H9 (cell line): ENCODE data around the gene S1PR2. TPM values are rescaled to one million over a fixed set of nuclear protein-coding genes. Genes with fewer than 3 reads are reported as not detected.
A peak's percentile ranks its signal among the peaks of the same experiment; 100 is the strongest.
"Not testable (repeated sequence)": the region's sequence is repeated elsewhere in the genome, so short reads cannot be mapped to it uniquely, and the experiment has no call there.

Experiments
- DNase-seq: peaks from one replicate; pipeline ENCODE4 v3.0.0-alpha.2; 2017
- H2AFZ ChIP-seq: one replicate; pipeline ENCODE4 v1.6.1; 2013; ENCODE audit warnings: mild to moderate bottlenecking, low read length, control low read depth, moderate library complexity
- H2AK5ac ChIP-seq: 2 replicates; pipeline ENCODE4 v1.6.1; 2013; ENCODE audit warnings: low read length, control low read depth, mixed read lengths; ENCODE audit not compliant: insufficient read length
- H2BK120ac ChIP-seq: one replicate; pipeline ENCODE4 v1.6.1; 2013; ENCODE audit warnings: low read depth, mild to moderate bottlenecking, low read length, control low read depth, inconsistent platforms; ENCODE audit not compliant: poor library complexity, severe bottlenecking
- H2BK12ac ChIP-seq: 2 replicates; pipeline ENCODE4 v1.6.1; 2013; ENCODE audit warnings: low read length, control low read depth, mixed read lengths, low read depth; ENCODE audit not compliant: insufficient read length
- H2BK15ac ChIP-seq: 2 replicates; pipeline ENCODE4 v1.6.1; 2013; ENCODE audit warnings: low read depth, low read length, control low read depth
- H2BK20ac ChIP-seq: one replicate; pipeline ENCODE4 v1.6.1; 2013; ENCODE audit warnings: low read depth, mild to moderate bottlenecking, low read length, control low read depth, inconsistent platforms; ENCODE audit not compliant: poor library complexity, severe bottlenecking
- H2BK5ac ChIP-seq: 2 replicates; pipeline ENCODE4 v1.6.1; 2013; ENCODE audit warnings: low read length, control low read depth, mixed read lengths; ENCODE audit not compliant: insufficient read length
- H3K14ac ChIP-seq: 2 replicates; pipeline ENCODE4 v1.6.1; 2013; ENCODE audit warnings: low read length, control low read depth; ENCODE audit not compliant: insufficient read depth
- H3K18ac ChIP-seq: 2 replicates; pipeline ENCODE4 v1.6.1; 2013; ENCODE audit warnings: low read depth, mild to moderate bottlenecking, mixed read lengths, low read length, control low read depth; ENCODE audit not compliant: insufficient read length
- H3K23ac ChIP-seq: 2 replicates; pipeline ENCODE4 v1.6.1; 2013; ENCODE audit warnings: low read length, control low read depth, mixed read lengths, low read depth; ENCODE audit not compliant: insufficient read length
- H3K23me2 ChIP-seq: 2 replicates; pipeline ENCODE4 v1.6.1; 2013; ENCODE audit warnings: low read depth, mild to moderate bottlenecking, mixed read lengths, low read length, control low read depth; ENCODE audit not compliant: insufficient read length, poor library complexity, severe bottlenecking
- H3K27ac ChIP-seq: 2 replicates; pipeline ENCODE4 v1.5.1; 2013; ENCODE audit warnings: low read length, control low read depth, mixed read lengths, low read depth; ENCODE audit not compliant: insufficient read length
- H3K27me3 ChIP-seq: 2 replicates; pipeline ENCODE4 v1.6.1; 2013; ENCODE audit warnings: low read length, control low read depth, inconsistent platforms; ENCODE audit not compliant: insufficient read depth
- H3K4ac ChIP-seq: 2 replicates; pipeline ENCODE4 v1.6.1; 2013; ENCODE audit warnings: low read depth, mild to moderate bottlenecking, control low read depth, inconsistent platforms, low read length, moderate library complexity
- H3K4me1 ChIP-seq: 2 replicates; pipeline ENCODE4 v1.6.1; 2013; ENCODE audit warnings: low read length, control low read depth, inconsistent platforms; ENCODE audit not compliant: insufficient read depth
- H3K4me2 ChIP-seq: 2 replicates; pipeline ENCODE4 v1.6.1; 2013; ENCODE audit warnings: low read length, control low read depth, mixed read lengths; ENCODE audit not compliant: insufficient read length, insufficient read depth
- H3K56ac ChIP-seq: 2 replicates; pipeline ENCODE4 v1.6.1; 2013; ENCODE audit warnings: low read depth, mild to moderate bottlenecking, mixed read lengths, low read length, control low read depth; ENCODE audit not compliant: insufficient read length
- H3K79me1 ChIP-seq: 2 replicates; pipeline ENCODE4 v1.6.1; 2013; ENCODE audit warnings: low read depth, mild to moderate bottlenecking, moderate library complexity, low read length, control low read depth, inconsistent platforms; ENCODE audit not compliant: insufficient read depth, poor library complexity, severe bottlenecking
- H3K79me2 ChIP-seq: 2 replicates; pipeline ENCODE4 v1.6.1; 2013; ENCODE audit warnings: low read length, control low read depth, inconsistent platforms; ENCODE audit not compliant: insufficient read depth
- H3K9ac ChIP-seq: 2 replicates; pipeline ENCODE4 v1.6.1; 2013; ENCODE audit warnings: low read length, control low read depth, mixed read lengths; ENCODE audit not compliant: insufficient read length; ENCODE audit errors: extremely low read depth
- H3K9me3 ChIP-seq: one replicate; pipeline ENCODE4 v1.6.1; 2013; ENCODE audit warnings: low read depth, low read length, inconsistent platforms; ENCODE audit not compliant: control insufficient read depth
- H3T11ph ChIP-seq: one replicate; pipeline ENCODE4 v1.6.1; 2013; ENCODE audit warnings: mild to moderate bottlenecking, low read length, control low read depth, inconsistent platforms
- H4K20me1 ChIP-seq: one replicate; pipeline ENCODE4 v1.6.1; 2013; ENCODE audit not compliant: control insufficient read depth, insufficient read length, insufficient read depth
- H4K5ac ChIP-seq: 2 replicates; pipeline ENCODE4 v1.6.1; 2013; ENCODE audit warnings: low read depth, mild to moderate bottlenecking, mixed read lengths, low read length, control low read depth; ENCODE audit not compliant: insufficient read length
- H4K8ac ChIP-seq: replicated peaks from 2 replicates; pipeline ENCODE4 v1.6.1; 2013; ENCODE audit warnings: low read length, control low read depth, mixed read lengths, low read depth; ENCODE audit not compliant: insufficient read length
- H4K91ac ChIP-seq: 2 replicates; pipeline ENCODE4 v1.6.1; 2013; ENCODE audit warnings: low read depth, mild to moderate bottlenecking, moderate library complexity, mixed read lengths, low read length, control low read depth; ENCODE audit not compliant: insufficient read length
- H3K27ac Mint-ChIP-seq, 3 experiments: 2 replicates in 2 of 3; 3 replicates in 1 of 3; pipeline ENCODE4 v1.8.0; 2020 to 2021; ENCODE audit warnings: mixed read lengths in 3 of 3, mild to moderate bottlenecking in 1 of 3, moderate library complexity in 1 of 3
- H3K27me3 Mint-ChIP-seq: 2 replicates; pipeline ENCODE4 v1.8.0; 2021; ENCODE audit warnings: low read depth, mild to moderate bottlenecking, moderate library complexity, mixed read lengths
- H3K36me3 Mint-ChIP-seq, 3 experiments: 2 replicates in 2 of 3; 3 replicates in 1 of 3; pipeline ENCODE4 v1.8.0; 2020 to 2021; ENCODE audit warnings: low read depth in 3 of 3, mixed read lengths in 3 of 3; ENCODE audit not compliant: insufficient read depth in 1 of 3
- H3K4me1 Mint-ChIP-seq, 2 experiments: 2 replicates each; pipeline ENCODE4 v1.8.0; 2020; ENCODE audit warnings: mixed read lengths in 2 of 2
- H3K4me3 Mint-ChIP-seq, 2 experiments: 2 replicates in 1 of 2; 3 replicates in 1 of 2; pipeline ENCODE4 v1.8.0; 2020 to 2021; ENCODE audit warnings: mild to moderate bottlenecking in 2 of 2, mixed read lengths in 2 of 2, moderate library complexity in 1 of 2
- H3K9me3 Mint-ChIP-seq, 2 experiments: 2 replicates in 1 of 2; 3 replicates in 1 of 2; pipeline ENCODE4 v1.8.0; 2020; ENCODE audit warnings: mild to moderate bottlenecking in 2 of 2, mixed read lengths in 2 of 2, moderate library complexity in 1 of 2
- WGBS: extraction: QIAGEN DNeasy Blood & Tissue Kit; methylation state at CpG from one replicate; pipeline ENCODE4 v1.1.7; 2013; ENCODE audit warnings: missing lambda C conversion rate, low lambda C conversion rate, mixed read lengths; ENCODE audit not compliant: insufficient read length; ENCODE audit errors: extremely low coverage; 5-methylcytosine and 5-hydroxymethylcytosine counted together
- total RNA-seq: library from RNA; stranded (reverse); gene quantifications from 2 replicates; pipeline ENCODE4 v1.2.1, GENCODE V29; 2021
- TF ChIP-seq, protein P1 (sequence below): fragments of 200-600 bp; sonication (generic); conservative IDR thresholded peaks from 3 replicates; pipeline ENCODE4 v1.8.0; 2021; ENCODE audit warnings: antibody characterized with exemption, mild to moderate bottlenecking

S1PR2 gene
- total RNA-seq, 1 experiment from 2014 or later: 11.5 TPM

DNA sequence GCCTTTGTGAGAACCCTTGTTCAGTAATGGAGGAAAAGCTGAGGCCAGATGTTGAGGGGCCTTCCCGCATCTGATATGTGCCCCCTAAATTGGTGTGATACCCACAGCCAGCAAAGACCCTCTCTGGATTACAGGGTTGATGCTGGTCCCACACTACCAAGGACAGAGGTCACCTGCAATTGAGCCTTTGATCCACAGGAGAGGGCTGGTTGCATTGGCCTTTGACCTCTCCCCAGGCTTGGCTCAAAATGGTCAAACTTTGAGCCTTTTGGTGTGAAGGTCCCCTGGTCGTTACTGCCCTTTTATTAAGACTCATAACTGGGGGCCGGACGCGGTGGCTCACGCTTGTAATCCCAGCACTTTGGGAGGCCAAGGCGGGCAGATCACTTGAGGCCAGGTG is 12.5 kb upstream of the S1PR2 start:
- Histone ChIP-seq H2BK5ac (no peak overlapping the region), H3K14ac (no peak overlapping the region), H3K4me1 (no peaks in the 10 kb centered on the region), H2BK20ac (no peak overlapping the region), H3K23me2 (no peaks in the 10 kb centered on the region), H2BK12ac (no peak overlapping the region), H3K79me2 (no peaks in the 10 kb centered on the region), H2BK15ac (no peak overlapping the region), H3K4me2 (no peak overlapping the region), H3K23ac (no peak overlapping the region), H4K8ac (no peak overlapping the region), H4K5ac (no peak overlapping the region), H3K79me1 (no peaks in the 10 kb centered on the region), H3K18ac (no peak overlapping the region), H4K20me1 (no peaks in the 10 kb centered on the region), H3K56ac (no peak overlapping the region), H3K4ac (no peak overlapping the region), H3K9me3 (no peaks in the 10 kb centered on the region), H3K27me3 (no peaks in the 10 kb centered on the region), H4K91ac (no peak overlapping the region), H3T11ph (no peak overlapping the region), H3K27ac (no peak overlapping the region), H2AFZ (no peak overlapping the region), H2AK5ac (no peak overlapping the region), H3K9ac (no peak overlapping the region), H2BK120ac (no peak overlapping the region)
- Mint-ChIP-seq H3K9me3 (no peaks in the 10 kb centered on the region; a peak in 1 of 5 replicates), H3K4me1 (peaks cover 0 to 4% of the 10 kb centered on the region in 2 experiments; a peak in 1 of 4 replicates), H3K4me3 (no peak overlapping the region), H3K27me3 (no peaks in the 10 kb centered on the region; the same call in 1 of the 2 replicates), H3K27ac (peak overlapping the region in 1 of 3 experiments; percentile 65; a peak in 1 of 7 replicates), H3K36me3 (no peaks in the 10 kb centered on the region)
- TF ChIP-seq, protein P1, sequence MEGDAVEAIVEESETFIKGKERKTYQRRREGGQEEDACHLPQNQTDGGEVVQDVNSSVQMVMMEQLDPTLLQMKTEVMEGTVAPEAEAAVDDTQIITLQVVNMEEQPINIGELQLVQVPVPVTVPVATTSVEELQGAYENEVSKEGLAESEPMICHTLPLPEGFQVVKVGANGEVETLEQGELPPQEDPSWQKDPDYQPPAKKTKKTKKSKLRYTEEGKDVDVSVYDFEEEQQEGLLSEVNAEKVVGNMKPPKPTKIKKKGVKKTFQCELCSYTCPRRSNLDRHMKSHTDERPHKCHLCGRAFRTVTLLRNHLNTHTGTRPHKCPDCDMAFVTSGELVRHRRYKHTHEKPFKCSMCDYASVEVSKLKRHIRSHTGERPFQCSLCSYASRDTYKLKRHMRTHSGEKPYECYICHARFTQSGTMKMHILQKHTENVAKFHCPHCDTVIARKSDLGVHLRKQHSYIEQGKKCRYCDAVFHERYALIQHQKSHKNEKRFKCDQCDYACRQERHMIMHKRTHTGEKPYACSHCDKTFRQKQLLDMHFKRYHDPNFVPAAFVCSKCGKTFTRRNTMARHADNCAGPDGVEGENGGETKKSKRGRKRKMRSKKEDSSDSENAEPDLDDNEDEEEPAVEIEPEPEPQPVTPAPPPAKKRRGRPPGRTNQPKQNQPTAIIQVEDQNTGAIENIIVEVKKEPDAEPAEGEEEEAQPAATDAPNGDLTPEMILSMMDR: no peak
- WGBS: no CpG with 5 or more reads among the region's 7 CpGs
- no peak for DNase-seq

DNA sequence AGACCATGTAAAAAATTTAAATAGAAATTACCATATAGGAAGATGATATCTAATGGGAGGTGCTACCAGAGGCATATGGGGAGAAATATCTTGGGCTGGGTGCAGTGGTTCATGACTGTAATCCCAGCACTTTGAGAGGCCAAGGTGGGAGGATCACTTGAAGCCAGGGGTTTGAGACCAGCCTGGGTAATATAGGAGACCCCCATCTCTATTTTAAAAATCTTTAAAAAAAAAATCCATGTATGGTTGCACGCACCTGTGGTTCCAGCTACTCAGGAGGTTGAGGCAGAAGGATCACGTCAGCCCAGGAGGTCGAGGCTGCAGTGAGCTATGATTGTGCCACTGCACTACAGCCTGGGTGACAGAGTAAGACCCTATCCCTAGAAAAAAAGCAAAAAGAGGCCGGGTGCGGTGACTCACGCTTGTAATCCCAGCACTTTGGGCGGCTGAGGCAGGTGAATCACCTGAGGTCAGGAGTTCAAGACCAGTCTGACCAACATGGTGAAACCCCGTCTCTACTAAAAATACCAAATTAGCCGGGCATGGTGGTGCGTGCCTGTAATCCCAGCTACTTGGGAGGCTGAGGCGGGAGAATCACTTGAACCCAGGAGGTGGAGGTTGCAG is 10.8 kb upstream of the S1PR2 start:
- not testable (repeated sequence) for H3K79me2 ChIP-seq, H2BK15ac ChIP-seq, H3K4ac ChIP-seq, H3K56ac ChIP-seq, H3K79me1 ChIP-seq, H3K4me2 ChIP-seq, H4K20me1 ChIP-seq, H3K9me3 ChIP-seq, H2BK20ac ChIP-seq, H3K36me3 Mint-ChIP-seq, H3K14ac ChIP-seq, H3K9ac ChIP-seq, H3K9me3 Mint-ChIP-seq, H3K4me1 ChIP-seq, H4K5ac ChIP-seq, H2AK5ac ChIP-seq, H3K23me2 ChIP-seq, H3K4me3 Mint-ChIP-seq, DNase-seq, H3K23ac ChIP-seq, H2AFZ ChIP-seq, H4K8ac ChIP-seq, H3K27me3 ChIP-seq, H3K18ac ChIP-seq, H3K27me3 Mint-ChIP-seq, H4K91ac ChIP-seq, H3K27ac ChIP-seq, H3K4me1 Mint-ChIP-seq, H2BK12ac ChIP-seq, H3T11ph ChIP-seq, H2BK5ac ChIP-seq, H2BK120ac ChIP-seq
- peak overlapping the region in 1 of 3 experiments; percentile 44; a peak in 1 of 7 replicates for H3K27ac Mint-ChIP-seq
- no CpG with 5 or more reads among the region's 11 CpGs for WGBS
